ENCODE data around the gene TNFRSF12A.

- TF ChIP-seq CTCF (IDR thresholded peaks at IDR 0.05) (no peak), POLR2AphosphoS5 (IDR thresholded peaks at IDR 0.05; ENCODE audit: insufficient read depth in 1 of 2, low read depth in 1 of 2) (no peak)
Measured at GRCh38 chr16:3051494-3051893, 31.3 kb downstream of the TNFRSF12A start.

Measured in vagina (tissue), 2 donors.